DMS53 (cell line): Measurements from ENCODE around the gene TMEM97.
A peak's percentile ranks its signal among the peaks of the same experiment; 100 is the strongest.

Experiments
- DNase-seq: peaks from one replicate; lab custom pipeline; 2025; lab: John Stamatoyannopoulos, UW

The TMEM97 gene

DNA sequence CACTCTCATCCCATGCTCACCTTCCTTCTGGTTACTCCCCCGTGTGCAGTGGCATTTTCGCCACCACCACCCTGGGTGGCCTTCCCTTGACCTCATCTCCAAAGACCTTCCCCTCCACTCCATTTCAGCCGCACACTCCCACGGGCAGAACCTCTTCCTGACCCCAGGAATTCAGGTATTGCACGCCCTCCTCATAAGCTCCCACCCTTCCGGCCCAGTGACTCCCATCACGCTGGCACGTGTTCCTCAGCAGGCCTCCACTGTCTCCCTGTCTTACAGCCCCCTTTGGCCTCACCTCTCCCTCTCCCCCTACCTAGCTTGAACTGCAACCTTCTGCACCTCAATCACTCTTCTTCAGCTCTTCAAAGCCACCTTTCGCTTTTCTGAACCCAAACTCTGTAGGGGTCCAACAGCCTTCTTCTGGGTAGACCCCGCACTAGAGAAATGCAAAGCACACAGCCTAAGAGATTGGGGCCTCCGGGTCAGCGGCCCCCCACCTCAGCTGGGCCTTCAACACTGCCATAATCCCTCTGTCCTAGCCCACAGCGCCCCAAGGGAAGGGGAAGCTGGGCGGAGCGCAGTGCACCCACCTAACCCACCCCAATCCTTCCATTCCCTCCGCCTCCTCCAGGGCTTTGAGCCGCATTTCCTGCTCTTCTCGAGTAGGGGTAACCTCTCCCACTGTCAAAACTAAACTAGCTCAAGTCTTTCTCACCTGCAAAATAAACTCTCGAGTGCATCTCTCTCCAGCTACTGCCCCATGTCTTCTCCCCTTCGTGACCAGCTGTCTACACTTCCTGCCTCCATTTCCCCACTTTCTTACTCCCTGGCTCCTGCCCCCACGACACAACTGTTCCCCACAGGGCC, 1.7 kb upstream of the TMEM97 start:
- no peak for DNase-seq

DNA sequence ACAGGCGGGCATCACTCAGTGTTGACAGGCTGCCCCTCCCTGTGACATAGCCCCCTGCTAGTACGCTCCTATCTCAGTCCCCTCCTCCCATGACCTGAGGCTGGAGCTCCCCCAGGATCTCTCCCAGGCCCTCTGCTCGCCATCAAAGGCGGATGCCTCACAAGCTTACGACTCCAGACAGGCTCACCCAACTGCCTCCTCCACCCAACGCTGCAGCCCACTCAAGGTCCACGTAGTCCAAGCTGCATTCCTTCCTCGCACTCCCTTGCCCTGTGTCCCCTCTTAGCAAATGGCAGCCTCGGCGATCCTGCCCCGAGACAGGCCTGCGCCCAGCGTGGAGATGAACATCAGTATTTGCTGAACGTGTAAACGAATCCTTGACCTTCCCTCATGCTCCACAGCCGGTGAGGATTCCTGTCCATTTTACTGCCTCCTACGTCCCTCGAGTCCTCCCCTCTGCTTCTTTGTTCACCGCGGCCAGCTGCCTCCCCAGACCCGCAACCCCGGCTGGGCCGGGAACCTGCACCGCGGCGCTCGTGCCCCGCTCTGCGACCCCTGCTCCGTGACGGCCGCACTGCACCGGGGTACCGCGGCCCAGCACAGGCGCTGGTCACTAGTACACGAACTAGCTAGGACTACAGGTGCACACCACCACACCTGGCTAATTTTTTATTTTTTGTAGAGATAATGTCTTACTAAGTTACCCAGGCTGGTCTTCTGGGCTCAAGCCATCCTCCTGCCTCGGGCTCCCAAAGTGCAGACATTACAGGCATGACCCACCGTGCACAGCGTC, 838 bp upstream of the TMEM97 start:
- peak; percentile 49 for DNase-seq

DNA sequence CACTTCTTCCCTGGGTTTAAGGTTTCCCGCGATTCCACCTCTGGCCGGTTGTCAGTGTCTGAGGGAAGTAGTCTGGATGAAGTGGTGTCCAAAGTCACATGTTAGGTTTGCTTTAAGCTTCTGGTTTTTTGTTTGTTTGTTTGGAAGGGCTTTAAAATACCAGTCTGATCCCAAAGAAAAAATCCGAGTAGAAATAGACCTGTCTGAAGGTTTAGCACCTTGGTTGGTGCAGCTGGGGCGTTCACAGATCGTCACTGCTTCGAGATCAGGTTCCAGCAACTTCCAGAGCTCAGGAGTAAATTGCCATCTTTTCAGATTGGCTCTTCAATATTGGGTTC, 567 bp downstream of the TMEM97 start:
- DNase-seq = peak; percentile 60

DNA sequence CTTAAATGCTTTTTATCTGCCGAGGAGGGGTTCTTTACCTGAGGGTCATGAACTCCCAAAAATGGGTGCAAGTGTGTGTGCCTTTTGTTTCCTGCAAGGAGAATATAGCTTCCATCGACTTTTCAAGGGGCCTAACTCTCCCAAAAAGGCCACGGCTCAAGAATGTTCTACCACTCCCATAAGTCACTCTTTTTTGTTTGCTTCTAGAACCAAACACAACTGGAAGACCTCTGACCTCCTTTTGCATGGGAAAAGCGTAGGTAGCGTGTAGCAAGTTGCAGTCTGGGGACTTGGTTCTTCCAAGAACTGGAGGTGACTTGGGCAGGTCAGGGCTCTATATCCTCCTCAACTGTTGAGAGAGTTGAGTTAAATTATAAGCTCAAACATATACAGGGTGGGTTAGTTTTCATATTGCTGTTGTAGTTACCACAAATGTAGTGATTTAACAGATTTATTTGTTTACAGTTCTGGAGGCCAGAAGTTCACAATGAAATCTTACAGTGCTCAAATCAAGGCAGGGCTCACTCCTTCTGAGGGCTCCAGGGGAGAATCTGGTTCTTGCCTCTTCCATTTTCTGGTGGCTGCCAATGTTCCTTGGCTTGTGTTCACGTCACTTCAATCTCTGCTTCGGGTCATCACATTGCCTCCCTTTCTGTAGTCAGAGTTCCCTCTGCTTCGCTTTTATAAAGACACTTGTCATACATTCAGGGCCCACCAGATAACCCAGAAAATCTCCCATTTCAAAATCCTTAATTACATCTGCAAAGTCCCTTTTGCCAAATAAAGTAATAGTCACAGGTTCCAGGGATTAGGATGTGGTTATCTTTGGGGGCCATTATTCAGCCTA, 1.4 kb downstream of the TMEM97 start:
- DNase-seq = no peak

DNA sequence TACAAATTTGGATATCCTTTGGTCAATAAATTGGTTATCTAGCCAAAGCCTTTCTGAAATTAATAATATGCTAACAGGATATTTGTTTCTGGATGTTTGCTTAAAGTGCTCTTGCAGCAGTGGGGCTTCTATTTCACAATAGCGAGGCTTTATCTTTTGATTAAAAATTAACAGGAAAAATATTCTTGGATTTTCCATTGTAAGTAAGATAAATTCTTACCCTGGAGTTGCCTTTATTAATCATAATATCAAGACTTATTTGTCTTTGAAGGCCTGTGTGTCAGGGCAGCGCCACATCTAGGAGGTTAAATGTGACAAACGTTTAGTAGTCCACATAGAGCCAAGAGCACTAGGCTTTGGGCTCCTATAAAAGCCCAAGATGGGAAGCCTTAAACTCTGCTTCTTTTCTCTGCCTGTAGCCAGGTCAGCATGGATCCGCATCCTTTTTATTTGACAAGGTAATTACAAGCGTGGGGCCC, 5.3 kb downstream of the TMEM97 start:
- DNase-seq = no peak

DNA sequence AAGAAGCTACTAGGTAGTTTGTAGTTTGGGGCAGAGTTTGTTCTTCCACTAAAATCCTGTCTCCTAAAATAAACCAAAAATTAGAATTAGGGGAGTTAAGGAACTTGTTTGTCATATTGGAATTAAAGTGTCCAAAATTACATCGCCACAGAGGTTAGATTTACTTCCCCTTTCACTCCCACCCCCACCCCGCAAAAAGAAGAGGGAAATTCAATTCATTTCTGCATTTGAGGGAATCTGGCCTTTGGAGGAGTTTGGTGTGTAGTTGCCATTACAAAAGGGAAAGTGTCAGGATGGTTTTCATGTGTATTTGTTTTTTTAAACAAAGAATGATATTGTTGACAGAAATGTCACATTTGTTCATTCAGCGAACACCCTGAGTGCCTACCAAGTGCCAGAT, 5.8 kb downstream of the TMEM97 start:
- no peak for DNase-seq

DNA sequence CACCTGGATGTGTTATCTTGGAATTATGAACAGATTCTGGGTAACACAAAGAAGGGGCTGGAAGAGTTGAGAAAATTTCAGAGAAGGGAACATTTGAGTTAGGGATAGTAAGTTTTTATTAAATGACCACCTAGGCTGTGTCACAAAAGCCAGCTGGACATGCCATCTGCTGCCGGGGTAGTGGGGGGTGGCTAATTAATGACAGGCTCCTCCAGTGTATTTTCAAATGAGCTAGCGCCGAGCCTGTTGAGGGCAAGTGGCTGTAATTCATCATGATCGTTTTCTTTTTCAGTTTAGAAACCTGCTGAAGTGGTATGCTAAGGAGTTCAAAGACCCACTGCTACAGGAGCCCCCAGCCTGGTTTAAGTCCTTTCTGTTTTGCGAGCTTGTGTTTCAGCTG, 6.2 kb downstream of the TMEM97 start:
- DNase-seq = no peak

DNA sequence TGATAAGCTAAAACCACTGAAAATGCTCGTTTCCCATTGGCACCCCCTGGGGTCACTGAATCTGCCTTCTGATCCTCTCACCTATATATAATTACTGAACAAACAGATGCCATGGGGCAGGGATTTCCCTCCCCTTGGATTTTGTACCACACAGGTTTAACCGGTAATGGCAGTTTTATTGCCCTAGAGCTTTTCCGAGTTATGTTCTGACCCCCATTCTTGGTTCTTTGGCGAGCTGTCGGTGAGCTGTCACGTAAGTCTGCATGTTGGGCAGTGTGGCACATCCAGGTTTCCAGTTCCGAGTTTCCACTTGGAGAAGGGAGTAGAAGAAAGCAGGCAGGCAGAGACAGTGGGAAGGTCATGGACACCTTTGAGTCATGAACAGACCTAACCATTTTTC, 7.1 kb downstream of the TMEM97 start:
- peak; percentile 68 for DNase-seq

DNA sequence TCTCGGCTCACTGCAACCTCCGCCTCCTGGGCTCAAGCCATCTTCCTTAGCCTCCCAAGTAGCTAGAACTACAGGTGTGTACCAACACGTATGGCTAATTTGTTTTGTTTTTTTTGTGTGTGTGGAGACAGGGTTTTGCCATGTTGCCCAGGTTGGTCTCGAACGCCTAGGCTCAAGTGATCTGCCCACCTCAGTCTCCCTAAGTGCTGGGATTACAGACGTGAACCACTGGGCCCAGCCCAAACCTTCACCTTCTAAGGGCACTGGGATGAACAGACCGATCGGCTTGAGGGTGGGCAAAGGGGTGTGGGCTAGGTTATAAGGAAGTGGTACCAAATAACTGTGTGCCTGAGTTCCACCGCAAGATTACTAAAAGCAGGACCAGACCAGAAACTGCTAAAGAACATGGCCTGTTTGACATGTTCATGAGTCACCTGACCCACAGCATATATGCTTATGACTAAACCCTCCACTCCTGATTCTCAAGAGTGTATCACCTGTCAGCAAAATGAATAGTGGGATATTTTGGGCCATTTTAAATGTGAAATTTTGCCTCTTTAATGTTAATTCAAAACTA, 8.1 kb downstream of the TMEM97 start:
- DNase-seq = peak; percentile 53

DNA sequence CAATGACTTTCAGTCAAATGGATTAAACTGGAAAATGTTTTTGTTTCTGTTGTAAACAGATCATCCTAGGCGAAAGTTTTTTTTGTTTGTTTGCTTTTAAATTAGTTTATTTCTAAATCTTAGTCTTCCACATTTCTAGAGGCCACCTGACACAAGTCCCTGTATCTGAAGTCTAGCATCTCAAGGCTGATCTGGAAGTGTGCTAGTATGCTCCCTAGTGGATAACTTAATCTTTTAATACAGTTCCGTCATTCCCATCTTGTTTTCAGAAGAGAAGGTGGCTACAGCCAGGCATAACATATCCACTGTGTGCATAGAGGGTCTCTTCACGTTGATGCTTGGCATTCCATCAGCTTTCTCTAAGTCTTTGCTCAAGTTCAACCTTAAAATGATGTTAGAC, 8.7 kb downstream of the TMEM97 start:
- no peak for DNase-seq

DNA sequence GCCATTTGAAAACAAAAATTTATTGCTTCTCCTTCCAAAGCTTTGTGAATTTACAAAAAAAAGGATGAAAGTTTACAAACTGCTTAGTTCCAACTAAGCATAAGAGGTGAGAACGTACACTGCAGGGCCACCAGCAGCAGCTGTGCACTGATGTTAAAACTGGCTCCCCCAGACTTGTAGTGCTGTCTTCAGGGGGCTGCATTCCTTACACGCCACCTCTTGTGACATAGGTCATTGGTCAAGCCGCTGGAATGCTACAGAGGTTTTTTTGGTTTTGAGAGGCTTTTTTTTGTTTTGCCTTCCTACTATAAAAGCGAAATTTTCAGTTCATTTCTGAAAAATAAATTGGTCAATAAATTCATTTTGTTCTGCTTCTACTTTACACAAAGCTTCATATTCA, 9.3 kb downstream of the TMEM97 start:
- DNase-seq = no peak

DNA sequence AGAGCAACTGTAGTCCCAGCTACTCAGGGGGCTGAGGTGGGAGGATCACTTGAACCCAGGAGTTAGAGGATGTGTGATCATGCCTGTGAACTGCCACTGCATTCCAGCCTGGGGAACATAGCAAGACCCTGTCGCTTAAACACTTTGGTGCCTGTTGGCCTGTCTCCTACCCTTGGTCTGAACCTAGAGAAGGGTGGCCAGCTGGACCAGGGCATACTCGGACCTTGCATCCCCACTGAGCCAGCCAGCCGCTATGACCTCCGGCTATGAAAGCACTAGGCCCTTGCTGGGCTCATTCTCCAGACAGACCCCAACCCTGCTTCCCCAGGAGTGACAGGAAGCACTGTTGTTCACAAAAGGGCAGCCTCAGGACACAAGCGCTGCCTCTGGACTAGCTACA, 11.7 kb downstream of the TMEM97 start:
- no peak for DNase-seq

DNA sequence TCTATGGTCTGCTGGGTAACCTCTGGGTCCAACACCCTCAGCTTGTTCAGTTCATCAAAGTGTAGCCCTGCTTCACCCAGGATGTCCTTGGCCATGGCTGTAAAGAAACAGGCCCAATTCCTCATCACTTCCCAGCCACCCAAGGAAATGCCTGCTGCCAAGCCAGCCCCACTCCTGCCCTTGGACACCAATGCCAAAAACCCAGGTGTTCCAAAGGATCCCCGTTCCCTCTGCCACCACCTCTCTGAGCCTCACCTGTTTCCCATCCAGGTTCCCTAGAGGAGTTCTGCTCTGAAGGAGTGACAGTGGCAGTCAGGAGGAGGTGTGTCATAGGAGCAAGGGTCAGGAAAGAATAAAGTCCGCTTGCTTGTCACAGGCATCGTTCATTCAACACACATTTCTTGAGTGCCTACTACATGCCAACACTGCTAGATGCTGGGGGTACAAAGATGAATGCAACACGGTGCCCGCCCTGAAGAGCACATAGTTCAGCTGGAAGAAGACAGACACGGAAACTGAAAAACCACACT, 13.0 kb downstream of the TMEM97 start:
- no peak for DNase-seq

DNA sequence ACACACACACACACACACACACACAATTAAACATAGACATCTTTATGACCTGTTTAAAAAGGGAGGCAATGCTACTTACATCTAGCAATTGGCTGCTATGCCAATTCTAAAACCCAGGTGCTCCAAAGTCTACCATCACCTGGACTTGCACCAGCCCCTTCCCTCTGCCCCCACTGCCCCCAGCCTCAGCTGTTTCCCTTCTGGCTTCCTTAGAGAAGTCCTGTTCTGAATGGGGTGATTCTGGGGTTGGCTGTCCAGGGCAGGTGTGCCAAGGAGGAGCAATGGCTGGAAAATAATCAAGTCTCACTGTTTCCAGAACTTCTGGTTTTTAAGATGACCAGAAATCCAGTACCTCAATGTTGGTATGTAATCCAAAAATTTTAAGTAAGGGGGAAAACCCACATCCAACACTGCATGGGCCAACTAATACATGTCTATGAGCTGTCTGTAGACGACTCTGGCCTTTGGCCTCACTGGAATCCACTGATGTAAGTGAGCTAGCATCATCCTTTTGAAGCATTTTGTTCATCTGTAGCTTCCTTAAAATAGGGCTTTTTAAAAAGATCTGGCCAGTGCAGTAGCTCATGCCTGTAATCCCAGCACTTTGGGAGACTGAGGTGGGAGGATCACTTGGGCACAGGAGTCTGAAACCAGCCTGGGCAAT, 14.2 kb downstream of the TMEM97 start:
- no peak for DNase-seq

DNA sequence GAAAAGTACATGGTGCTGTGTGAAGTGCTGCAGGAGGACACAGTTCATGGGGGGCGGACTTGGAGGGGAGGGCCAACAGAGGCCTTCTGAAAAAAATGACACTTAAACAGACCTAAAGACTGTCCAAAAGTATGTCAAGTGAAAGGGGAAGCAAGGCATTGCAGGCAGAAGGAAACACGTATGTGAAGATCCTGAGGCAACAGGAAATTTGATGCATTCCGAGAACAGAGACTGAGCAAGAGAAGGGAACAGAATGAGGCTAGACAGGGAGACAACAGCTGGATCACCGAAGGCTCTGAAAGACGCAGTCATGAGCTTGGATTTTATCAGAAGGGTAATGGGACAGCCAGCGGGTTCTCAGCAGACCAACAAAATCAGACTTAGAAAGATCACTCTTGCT, 15.2 kb downstream of the TMEM97 start:
- DNase-seq = no peak

DNA sequence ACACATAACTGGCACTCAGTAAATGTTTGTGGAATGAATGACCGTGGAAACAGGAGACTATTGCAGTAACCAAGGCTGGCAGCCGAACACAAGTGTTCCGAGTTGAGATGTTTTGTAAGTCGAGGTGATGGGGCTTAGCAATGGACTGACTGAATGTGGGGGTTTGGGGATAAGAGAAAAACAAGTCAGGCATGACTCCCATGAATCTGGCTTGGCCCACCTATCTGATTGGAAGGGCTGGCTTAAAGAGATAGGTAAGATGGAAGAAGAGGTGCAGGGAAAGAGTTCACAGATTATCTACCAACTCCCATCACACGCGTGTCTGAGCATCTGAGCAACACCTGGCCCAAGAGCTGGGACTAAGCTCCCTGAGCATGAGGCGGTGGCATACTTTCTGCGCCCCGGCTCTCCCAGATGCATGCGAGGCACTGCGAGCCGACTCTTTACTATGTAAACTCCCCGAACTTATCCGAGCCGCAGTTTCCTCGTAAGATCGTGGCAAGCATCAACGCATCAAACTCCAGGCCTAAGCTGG, 15.7 kb downstream of the TMEM97 start:
- peak; percentile 69 for DNase-seq

DNA sequence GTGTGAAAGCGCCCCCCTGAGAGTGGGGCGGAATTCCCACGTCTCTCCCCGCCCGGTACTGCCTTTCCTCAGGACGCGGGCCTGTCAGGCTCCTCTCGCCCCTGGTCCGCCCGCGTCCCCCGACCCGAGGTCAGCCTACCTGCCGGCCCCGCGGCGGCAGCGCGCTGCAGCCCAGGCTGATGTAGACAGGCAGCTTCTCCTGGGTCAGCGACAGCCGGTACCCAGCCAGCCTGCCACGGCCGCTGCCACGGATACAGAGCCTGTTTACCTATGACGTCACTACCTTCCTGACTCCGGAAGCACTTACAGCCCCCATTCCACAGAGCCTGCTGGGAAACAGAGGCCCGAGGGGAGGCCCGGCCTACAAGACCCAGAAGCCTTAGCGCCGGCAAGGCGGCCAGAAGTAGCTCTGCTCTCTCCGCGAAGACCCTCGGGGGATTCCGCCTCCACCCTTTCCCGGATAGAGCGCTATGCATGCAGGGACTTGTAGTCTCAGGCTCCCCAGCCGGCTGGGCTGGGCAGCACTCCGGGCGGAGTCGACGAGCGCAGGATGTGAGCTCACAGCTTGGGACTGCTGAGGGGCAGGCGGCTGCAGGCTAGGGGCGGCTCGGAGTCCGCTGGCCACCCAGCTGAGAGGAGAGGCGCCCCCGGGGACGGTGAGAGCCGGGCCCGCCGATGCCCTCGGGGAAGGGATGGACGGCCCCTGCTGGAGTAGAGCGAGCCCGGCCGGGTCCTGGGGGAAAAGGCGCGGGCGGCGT, 16.4 kb downstream of the TMEM97 start, which contains the start of the genes IFT20 and TNFAIP1:
IFT20 (minus strand) TSS at position 272 of the 758 bp plus-strand sequence. CDS start 3,487 bp downstream, outside the sequence.
TNFAIP1 (plus strand) TSS at position 561 of the 758 bp plus-strand sequence. CDS start 3,761 bp downstream, outside the sequence.
- peak; percentile 99 for DNase-seq

DNA sequence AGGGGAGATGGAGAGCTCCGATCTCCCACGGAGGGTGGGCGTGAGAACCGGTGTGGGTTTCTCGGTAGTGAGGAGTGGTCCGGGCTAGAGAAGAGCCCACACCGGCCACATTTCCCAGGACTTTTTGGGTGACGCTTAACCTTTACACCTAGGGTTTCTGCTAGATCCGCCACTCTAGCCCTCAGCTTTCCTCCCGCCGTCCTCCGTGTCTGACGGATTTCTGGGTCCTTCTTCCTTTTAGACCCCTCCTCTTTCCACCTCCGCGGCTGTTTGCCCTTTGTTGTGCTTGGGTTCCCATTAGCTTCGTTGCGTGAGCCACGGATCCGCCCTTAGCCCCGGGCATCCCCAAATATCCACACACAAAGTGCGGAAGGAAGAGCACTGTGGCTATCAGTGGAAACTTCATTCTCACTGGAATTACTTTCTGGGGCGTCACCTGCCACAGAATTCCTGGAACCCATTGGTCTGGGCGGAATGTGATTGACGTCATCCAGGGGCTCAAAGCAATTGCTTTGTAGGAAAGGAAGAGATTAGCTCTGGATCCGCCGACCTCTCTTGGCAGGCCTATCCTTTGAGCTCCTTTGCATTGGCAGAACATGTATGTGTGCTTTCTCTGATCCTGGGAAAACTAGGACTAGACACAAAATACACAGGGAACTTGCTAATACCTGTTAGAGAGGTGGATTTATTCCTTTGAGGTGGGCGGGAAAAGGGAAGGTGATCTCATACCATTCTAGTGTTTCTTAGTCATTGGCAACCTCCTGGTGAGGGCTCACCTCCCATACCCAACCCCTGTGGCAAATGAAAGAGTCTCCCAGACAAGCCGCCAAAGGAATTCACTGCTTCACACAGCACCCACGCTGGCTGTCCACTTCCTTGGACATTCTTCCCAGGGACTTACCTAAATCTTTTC, 17.2 kb downstream of the TMEM97 start:
- DNase-seq = peak; percentile 72
